ENCODE results near the gene TRAK1. TPM values are rescaled to one million over a fixed set of nuclear protein-coding genes. Genes with fewer than 3 reads are reported as not detected.

Gene TRAK1
- total RNA-seq, 1 experiment from 2014 or later: 41.0 TPM

- no peak for TF ChIP-seq ZNF425 (CRISPR knock-in tag; conservative IDR thresholded peaks at IDR 0.05)
- no peak for TF ChIP-seq PRDM15 (CRISPR knock-in tag; IDR thresholded peaks at IDR 0.05)
- no peak for TF ChIP-seq ZNF121 (CRISPR knock-in tag; IDR thresholded peaks at IDR 0.05)
- no peak for TF ChIP-seq OVOL2 (CRISPR knock-in tag; IDR thresholded peaks at IDR 0.05; ENCODE audit: borderline replicate concordance)
Observed at GRCh38 chr3:42224178-42224577, 133.0 kb downstream of the TRAK1 start (continued).

GRCh38 chr3:42224658-42225421 lies 133.7 kb downstream of the TRAK1 start:
- H3K4me1 Mint-ChIP-seq: peaks cover 2% of the 10 kb centered on the region
- ChIA-PET CTCF (interaction anchor here (0.6 to 1.3 kb wide), 2 partner anchors 12 to 34 kb away, joined by 4 read pairs; no protein-coding TSS in a partner anchor), POLR2A (interaction anchor here (0.6 kb wide), 1 partner anchor 167 kb away, joined by 4 read pairs; no protein-coding TSS in a partner anchor)
- no peaks in the 10 kb centered on the region for H3K27me3 Mint-ChIP-seq (ENCODE audit: low read depth)
- H3K36me3 Mint-ChIP-seq: peaks cover 24% of the 10 kb centered on the region
- no peak overlapping the region for H3K27ac Mint-ChIP-seq
- H3K4me3 Mint-ChIP-seq: no peak overlapping the region
- H3K9me3 Mint-ChIP-seq: peaks cover 5% of the 10 kb centered on the region; the same call in 1 of the 2 replicates
- ATAC-seq: no peak
- DNase-seq (ENCODE audit: low spot score): no peak
- TF ChIP-seq E2F1 (CRISPR knock-in tag; IDR thresholded peaks at IDR 0.05) (no peak), AR (CRISPR knock-in tag; IDR thresholded peaks at IDR 0.05) (no peak), ATF3 (CRISPR knock-in tag; conservative IDR thresholded peaks at IDR 0.05) (no peak), MYBL2 (CRISPR knock-in tag; IDR thresholded peaks at IDR 0.05) (no peak), CBFB (CRISPR knock-in tag; IDR thresholded peaks at IDR 0.05; ENCODE audit: low read depth) (no peak), PRRX2 (CRISPR knock-in tag; IDR thresholded peaks at IDR 0.05) (no peak), CDX4 (CRISPR knock-in tag; IDR thresholded peaks at IDR 0.05; ENCODE audit: borderline replicate concordance) (no peak), HMGA2 (CRISPR knock-in tag; IDR thresholded peaks at IDR 0.05) (no peak), ELF4 (CRISPR knock-in tag; IDR thresholded peaks at IDR 0.05; ENCODE audit: low read depth) (no peak), ZNF263 (CRISPR knock-in tag; IDR thresholded peaks at IDR 0.05; ENCODE audit: low read depth) (no peak), SMAD3 (CRISPR knock-in tag; IDR thresholded peaks at IDR 0.05; ENCODE audit: borderline replicate concordance) (no peak), TP53 (CRISPR knock-in tag; IDR thresholded peaks at IDR 0.05) (no peak), ZNF281 (CRISPR knock-in tag; IDR thresholded peaks at IDR 0.05) (no peak)
